ENCODE measurements around the gene BIRC5.
"Not testable (repeated sequence)": the region's sequence is repeated elsewhere in the genome, so short reads cannot be mapped to it uniquely, and the experiment has no call there.

BIRC5 gene

GRCh38 chr17:78225088-78225865 is 11.2 kb downstream of the BIRC5 start:
- no peak for DNase-seq (ENCODE audit: low read depth)

GRCh38 chr17:78226055-78226758 is 12.2 kb downstream of the BIRC5 start:
- no peak for DNase-seq (ENCODE audit: low read depth)

- DNase-seq (ENCODE audit: low read depth) = no peak
Measured at GRCh38 chr17:78226759-78227454, 12.9 kb downstream of the BIRC5 start.

GRCh38 chr17:78227455-78227916 is 13.4 kb downstream of the BIRC5 start:
- DNase-seq (ENCODE audit: low read depth) = no peak

DNA sequence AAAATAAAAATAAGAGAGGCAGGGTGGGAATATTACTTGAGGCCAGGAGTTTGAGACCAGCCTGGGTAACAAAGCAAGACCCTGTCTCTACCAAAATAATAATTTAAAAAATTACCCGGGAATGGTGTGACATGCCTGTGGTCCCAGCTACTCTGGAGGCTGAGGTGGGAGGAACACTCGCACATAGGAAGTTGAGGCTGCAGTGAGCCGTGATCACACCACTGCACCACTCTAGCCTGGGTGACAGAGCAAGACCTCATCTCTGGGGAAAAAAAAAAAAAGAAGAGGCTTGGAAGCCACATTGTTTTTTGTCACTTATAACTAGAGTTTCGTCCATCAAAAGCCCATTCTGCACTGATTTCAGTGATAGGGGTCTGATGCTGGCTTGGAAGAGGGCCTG is 14.1 kb downstream of the BIRC5 start:
- no peak for DNase-seq (ENCODE audit: low read depth)

DNA sequence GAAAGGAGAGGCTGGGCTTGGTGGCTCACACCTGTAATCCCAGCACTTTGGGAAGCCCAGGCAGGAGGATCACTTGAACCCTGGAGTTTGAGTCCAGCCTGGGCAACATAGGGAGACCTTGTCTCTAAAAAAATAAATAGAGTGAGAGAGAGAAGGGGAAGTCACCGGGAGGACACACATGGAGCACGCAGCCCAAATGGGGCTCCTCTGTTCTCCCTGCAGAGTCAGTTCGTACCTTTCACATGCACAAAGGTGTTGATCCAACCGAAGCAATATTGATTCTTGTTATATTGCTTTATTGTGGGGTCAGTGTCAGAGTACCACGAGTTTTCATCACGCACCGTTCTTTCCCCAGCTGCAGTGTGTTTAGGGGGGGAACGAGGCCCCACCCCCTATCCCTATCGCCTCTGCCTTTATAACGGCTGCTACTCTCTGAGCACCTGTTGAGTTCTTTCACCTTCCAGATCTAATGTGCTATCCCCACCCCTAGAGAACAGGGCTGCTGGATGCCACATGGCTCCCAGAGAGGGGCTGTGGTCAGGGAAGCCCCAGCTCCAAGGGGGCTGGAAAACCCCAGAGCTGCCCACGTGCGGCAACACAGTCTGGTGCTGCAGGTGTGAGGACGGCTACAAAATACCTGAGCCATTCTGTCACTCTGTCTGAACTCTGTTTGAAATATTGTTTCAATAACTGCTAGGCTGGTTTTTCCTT is 16.4 kb downstream of the BIRC5 start:
- no peak for DNase-seq (ENCODE audit: low read depth)

DNA sequence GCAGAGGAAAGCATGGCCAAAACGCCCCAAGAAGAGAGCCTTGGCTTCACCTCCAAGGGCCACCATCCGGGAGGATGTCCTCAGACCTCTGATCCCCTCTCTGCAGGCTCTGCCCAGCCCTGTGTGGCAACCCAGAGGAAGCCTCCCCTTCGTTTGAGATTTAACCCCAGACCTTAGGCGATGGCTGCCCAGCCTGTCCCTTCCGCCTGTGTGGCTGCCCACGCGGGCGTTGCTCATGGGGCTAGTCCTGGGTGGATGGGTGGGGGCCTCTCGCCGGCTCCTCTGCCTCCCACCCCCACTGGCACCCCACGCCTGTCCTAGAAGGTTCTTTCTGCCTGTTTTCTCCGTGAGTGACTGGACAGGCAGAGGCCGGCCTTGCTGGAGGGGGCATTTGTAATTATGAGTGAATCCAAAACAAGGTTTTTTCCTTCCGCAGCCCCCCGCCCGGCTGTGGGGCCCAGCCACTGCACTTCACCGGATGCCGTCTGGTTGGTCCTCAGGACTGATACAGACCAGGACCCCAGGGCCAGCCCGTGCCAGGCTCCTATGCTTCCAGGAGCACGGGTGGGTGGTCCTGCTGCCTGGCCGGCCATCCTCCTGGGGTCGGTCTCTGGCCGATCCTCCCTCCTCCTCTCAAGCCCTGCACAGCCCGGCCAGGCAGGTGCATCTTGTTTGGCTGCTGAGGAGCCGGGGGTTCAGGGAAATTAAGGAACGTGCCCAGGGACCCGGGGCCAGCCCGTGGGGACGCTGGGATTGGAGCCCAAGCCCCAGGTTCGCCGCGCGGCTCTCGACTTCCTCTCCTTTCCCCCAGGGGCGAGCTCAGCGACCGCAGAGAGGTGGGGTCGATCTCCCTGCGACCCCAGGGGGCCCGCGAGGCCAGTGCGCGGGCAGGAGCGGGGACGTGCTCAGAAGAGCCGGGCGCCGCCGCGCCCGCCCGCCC is 17.2 kb downstream of the BIRC5 start, which contains the start of gene TMEM235:
TMEM235 (plus strand) TSS at position 636 of the 940 bp plus-strand sequence. CDS start 393 bp downstream, outside the sequence.
- no peak for DNase-seq (ENCODE audit: low read depth)

- no peak for DNase-seq (ENCODE audit: low read depth)
Measured at GRCh38 chr17:78231991-78232858, 18.2 kb downstream of the BIRC5 start.

- DNase-seq (ENCODE audit: low read depth) = no peak
Measured at GRCh38 chr17:78232859-78233173, 18.8 kb downstream of the BIRC5 start.

GRCh38 chr17:78233678-78234077 is 19.6 kb downstream of the BIRC5 start:
- DNase-seq (ENCODE audit: low read depth) = no peak

DNA sequence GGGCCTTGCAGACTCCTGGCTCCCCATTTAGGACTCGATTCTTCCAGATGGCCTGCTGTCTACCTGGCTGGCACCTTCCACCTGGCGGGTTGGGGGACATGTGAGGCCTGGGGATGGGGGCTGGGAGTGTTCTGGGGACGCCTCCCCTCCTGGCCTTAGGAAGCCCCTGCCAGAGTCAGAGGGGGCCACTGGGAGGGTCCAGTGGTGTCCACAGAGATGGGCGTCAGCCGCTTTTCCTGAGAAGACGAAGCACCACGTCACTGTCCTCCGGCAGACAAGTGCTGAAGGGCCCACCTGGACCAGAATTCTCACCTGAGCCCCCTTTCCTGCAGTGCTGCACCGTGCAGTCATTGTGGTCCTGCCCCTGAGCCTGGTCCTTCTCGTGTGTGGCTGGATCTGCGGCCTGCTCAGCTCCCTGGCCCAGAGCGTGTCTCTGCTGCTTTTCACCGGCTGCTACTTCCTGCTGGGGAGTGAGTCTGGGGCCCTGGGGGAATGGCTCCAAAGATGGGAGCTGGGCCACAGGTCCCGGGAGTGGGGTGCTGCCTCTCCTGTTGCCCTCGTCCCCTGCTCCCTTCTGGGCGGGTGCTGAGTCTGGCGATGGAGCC is 20.3 kb downstream of the BIRC5 start:
- no peak for DNase-seq (ENCODE audit: low read depth)

- DNase-seq (ENCODE audit: low read depth) = not testable (repeated sequence)
Measured at GRCh38 chr17:78235022-78235421, 21.0 kb downstream of the BIRC5 start.

- no peak for DNase-seq (ENCODE audit: low read depth)
Measured at GRCh38 chr17:78235885-78236284, 21.8 kb downstream of the BIRC5 start.

- no peak for DNase-seq (ENCODE audit: low read depth)
Measured at GRCh38 chr17:78236362-78237127, 22.5 kb downstream of the BIRC5 start.

GRCh38 chr17:78237401-78238012 is 23.5 kb downstream of the BIRC5 start:
- DNase-seq (ENCODE audit: low read depth) = no peak

DNA sequence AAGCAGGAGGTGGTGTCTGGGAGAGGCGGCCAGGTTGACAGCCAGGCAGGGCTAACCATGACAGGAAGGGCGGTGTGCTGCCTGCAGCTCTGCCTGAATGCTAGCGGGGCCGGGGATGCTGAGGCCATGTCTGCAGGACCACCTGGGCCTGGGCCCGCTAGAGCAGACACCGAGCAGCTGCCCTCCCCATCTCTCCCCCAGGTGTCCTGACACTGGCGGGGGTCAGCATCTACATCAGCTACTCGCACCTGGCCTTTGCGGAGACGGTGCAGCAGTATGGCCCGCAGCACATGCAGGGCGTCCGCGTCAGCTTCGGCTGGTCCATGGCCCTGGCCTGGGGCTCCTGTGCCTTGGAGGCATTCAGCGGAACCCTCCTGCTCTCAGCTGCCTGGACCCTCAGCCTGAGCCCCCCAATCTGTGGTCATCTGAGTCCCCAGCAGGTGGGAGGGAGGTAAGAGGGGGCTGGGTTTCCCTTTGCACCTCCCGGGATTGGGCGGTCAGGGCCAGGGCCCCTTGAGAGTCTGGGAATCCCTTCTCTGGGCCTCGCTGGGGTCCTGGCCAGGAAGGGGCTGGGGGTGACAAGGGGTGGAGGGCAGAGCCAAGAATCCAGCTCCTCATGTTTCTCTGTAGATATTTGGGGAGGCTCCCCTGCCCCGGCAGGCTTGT is 24.9 kb downstream of the BIRC5 start:
- no peak for DNase-seq (ENCODE audit: low read depth)

- no peak for DNase-seq (ENCODE audit: low read depth)
Measured at GRCh38 chr17:78239489-78239931, 25.5 kb downstream of the BIRC5 start.

Measured in stromal cell of bone marrow (primary cell).